Measurements from ENCODE around the gene RAC2. TPM values are rescaled to one million over a fixed set of nuclear protein-coding genes. Genes with fewer than 3 reads are reported as not detected.
A peak's percentile ranks its signal among the peaks of the same experiment; 100 is the strongest.

Gene RAC2
- total RNA-seq, 1 donor from 2014 or later: 111 TPM

DNA sequence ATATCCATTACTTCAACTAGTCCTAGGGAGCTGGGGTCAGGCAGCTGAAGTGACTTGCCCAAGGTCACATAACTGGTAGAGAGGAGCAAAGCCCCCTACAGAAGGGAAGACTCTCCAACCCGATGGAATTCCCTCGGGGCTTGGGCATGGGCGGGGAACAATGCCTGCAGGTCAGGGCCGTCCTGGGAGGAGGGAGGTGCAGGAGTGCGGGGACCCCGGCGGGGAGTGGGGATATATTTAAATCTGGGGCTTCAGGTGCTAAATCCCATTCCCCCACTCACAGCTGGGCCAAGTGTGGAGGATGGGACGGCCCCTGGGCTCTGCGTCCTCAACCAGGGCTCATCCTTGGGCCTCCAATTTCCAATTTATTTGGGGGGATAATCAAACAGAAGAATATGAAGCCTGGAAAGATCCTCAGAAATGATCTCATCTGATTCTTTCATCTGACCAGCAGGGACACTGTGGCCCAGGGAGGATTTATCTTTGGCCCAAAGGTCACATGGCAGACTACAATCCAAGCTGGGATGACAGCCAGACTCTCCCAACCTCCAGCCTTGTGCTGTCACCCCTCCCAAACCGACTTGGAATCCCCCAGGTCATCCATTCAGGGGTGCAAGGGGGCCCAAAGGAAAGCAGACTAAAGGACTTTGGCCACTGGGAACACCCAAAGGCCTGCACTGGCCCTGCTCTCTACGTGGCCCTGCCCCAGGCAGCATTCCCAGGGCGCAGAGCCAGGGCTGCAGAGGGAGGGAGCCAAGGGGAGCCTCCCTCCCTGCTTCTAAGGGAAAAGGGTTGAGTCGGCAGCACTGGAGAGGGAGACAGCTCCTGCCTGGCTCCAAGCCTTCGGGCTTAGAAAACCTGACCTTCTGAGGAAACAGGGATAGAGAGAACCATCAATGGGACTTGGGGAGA lies 47.3 kb downstream of the RAC2 start:
- intact Hi-C loops (cut with DNase I): no loop called here
- no peaks in the 10 kb centered on the region for H3K27me3 ChIP-seq (ENCODE audit: low read depth)
- peaks cover 51% of the 10 kb centered on the region for H3K4me1 ChIP-seq
- ATAC-seq (peak; percentile 47 to 61), DNase-seq (peak; percentile 80)
- H3K9me3 ChIP-seq: no peaks in the 10 kb centered on the region
- no peak for TF ChIP-seq CTCF (IDR thresholded peaks at IDR 0.05)
- no peak overlapping the region for H3K4me3 ChIP-seq
- H3K36me3 ChIP-seq: no peaks in the 10 kb centered on the region
- peak overlapping the region; percentile 91 for H3K27ac ChIP-seq

DNA sequence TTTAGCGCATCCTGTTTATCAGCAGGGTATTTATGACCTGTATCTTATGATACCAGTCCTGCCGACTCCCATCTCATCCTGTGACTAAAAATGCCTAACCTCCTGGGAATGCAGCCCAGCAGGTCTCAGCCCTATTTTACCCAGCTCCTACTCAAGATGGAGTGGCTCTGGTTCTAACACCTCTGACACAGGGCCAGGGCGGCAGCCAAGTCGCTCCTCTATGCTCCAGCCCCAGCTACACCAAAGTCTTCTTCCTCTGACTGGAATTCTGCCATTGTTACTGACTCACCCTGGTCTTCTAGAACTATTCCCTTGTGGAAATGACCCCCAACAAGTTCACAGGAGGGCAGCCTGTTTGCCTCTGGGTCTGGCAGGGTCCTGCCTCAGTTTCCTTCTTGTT lies 48.1 kb downstream of the RAC2 start:
- Histone ChIP-seq H3K27ac (peak overlapping the region; percentile 91), H3K27me3 (ENCODE audit: low read depth) (no peaks in the 10 kb centered on the region), H3K4me1 (peaks cover 51% of the 10 kb centered on the region), H3K36me3 (no peaks in the 10 kb centered on the region), H3K4me3 (no peak overlapping the region), H3K9me3 (no peaks in the 10 kb centered on the region)
- TF ChIP-seq CTCF (IDR thresholded peaks at IDR 0.05): no peak
- intact Hi-C loops (cut with DNase I): no loop called here
- DNase-seq (no peak), ATAC-seq (no peak)

GRCh38 chr22:37194750-37195149 lies 49.3 kb downstream of the RAC2 start:
- H3K27ac ChIP-seq: no peak overlapping the region

GRCh38 chr22:37193629-37194191 lies 50.4 kb downstream of the RAC2 start:
- Histone ChIP-seq H3K27ac (no peak overlapping the region), H3K4me3 (no peak overlapping the region), H3K36me3 (no peaks in the 10 kb centered on the region), H3K9me3 (no peaks in the 10 kb centered on the region), H3K27me3 (ENCODE audit: low read depth) (no peaks in the 10 kb centered on the region), H3K4me1 (peaks cover 64% of the 10 kb centered on the region)
- intact Hi-C loops (cut with DNase I): no loop called here
- DNase-seq (peak; percentile 46), ATAC-seq (no peak)
- TF ChIP-seq CTCF (IDR thresholded peaks at IDR 0.05): no peak

More at GRCh38 chr22:37194750-37195149, 49.3 kb downstream of the RAC2 start:
- H3K36me3 ChIP-seq: no peaks in the 10 kb centered on the region
- DNase-seq (peak; percentile 6), ATAC-seq (no peak)
- H3K4me3 ChIP-seq: no peak overlapping the region
- H3K9me3 ChIP-seq: no peaks in the 10 kb centered on the region
- intact Hi-C loops (cut with DNase I): no loop called here
- TF ChIP-seq CTCF (IDR thresholded peaks at IDR 0.05): no peak
- H3K4me1 ChIP-seq: peaks cover 57% of the 10 kb centered on the region
- no peaks in the 10 kb centered on the region for H3K27me3 ChIP-seq (ENCODE audit: low read depth)

DNA sequence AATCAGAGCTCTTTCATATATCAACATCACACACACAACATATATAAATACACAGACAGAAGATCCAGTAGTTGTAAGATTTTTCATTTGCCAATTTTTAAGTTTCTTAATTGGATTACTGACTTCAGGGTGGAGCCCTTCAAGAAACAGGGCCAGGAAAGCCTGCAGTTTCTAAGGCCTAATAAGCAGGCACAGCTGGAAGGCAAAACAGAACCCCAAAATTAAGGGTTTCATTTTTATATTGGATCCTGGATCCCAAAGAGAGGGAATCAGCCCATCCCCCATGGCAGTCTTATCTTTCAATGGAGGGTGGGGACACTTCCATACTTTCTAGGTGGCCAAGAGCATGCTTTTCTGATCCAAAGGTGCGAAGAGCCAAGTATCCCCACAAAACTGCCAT lies 51.3 kb downstream of the RAC2 start:
- H3K4me1 ChIP-seq: peaks cover 67% of the 10 kb centered on the region
- no peak for TF ChIP-seq CTCF (IDR thresholded peaks at IDR 0.05)
- intact Hi-C loops (cut with DNase I): no loop called here
- DNase-seq: no peak
- H3K9me3 ChIP-seq: no peaks in the 10 kb centered on the region
- H3K4me3 ChIP-seq: no peak overlapping the region
- ATAC-seq: no peak
- H3K27me3 ChIP-seq (ENCODE audit: low read depth): no peaks in the 10 kb centered on the region
- no peaks in the 10 kb centered on the region for H3K36me3 ChIP-seq
- no peak overlapping the region for H3K27ac ChIP-seq
